Prostate gland (tissue), 2 donors: Measurements from ENCODE around the gene SLC27A1. TPM values are rescaled to one million over a fixed set of nuclear protein-coding genes. Genes with fewer than 3 reads are reported as not detected.
"Not testable (repeated sequence)": the region's sequence is repeated elsewhere in the genome, so short reads cannot be mapped to it uniquely, and the experiment has no call there.

Source experiments
- DNase-seq: peaks from one replicate; pipeline ENCODE4 v3.0.0-alpha.2; 2019; ENCODE audit warnings: low spot score
- H3K27ac ChIP-seq, 2 donors: fragments of 200-600 bp; sonication (generic); 2 replicates each; pipeline ENCODE4 v1.5.1; 2017 to 2019
- H3K27me3 ChIP-seq: fragments of 200-600 bp; sonication (generic); replicated peaks from 2 replicates; pipeline ENCODE4 v1.5.1; 2019; ENCODE audit not compliant: insufficient read depth
- H3K36me3 ChIP-seq, 2 donors: fragments of 200-600 bp; sonication (generic); 1 replicate in 1 of 2; 2 replicates in 1 of 2; pipeline versions ENCODE4 v1.5.1 to v1.8.1; 2017 to 2019
- H3K4me1 ChIP-seq: fragments of 200-600 bp; sonication (generic); replicated peaks from 2 replicates; pipeline ENCODE4 v1.5.1; 2019
- H3K4me3 ChIP-seq, 2 donors: fragments of 200-600 bp; sonication (generic); 2 replicates each; pipeline ENCODE4 v1.5.1; 2017 to 2019
- H3K9me3 ChIP-seq: fragments of 200-600 bp; sonication (generic); 2 replicates; pipeline ENCODE4 v1.5.1; 2017
- POLR2A ChIP-seq: fragments of 450-650 bp; IDR thresholded peaks from one replicate; pipeline ENCODE4 v1.6.1; 2016; ENCODE audit warnings: antibody characterized with exemption, mild to moderate bottlenecking
- POLR2AphosphoS5 ChIP-seq: sonication (generic); formaldehyde crosslinking; IDR thresholded peaks from one replicate; pipeline ENCODE4 v1.6.1; 2017; ENCODE audit warnings: antibody characterized with exemption
- WGBS: methylation state at CpG from one replicate; pipeline ENCODE4 v1.1.5; 2018; 5-methylcytosine and 5-hydroxymethylcytosine counted together
- intact Hi-C: fragments of 100-400 bp; cut with DNase I; formaldehyde crosslinking; loops from one replicate; pipeline ENCODE4 v1.14.2; 2022
- total RNA-seq, 2 donors: library from RNA; depleted of rRNA; stranded (reverse); fragments of >200 nt; gene quantifications; one replicate each; pipeline ENCODE4 v1.1.0, GENCODE V29; 2016
- TF ChIP-seq, protein P1 (sequence below), 4 experiments: fragments of 200-600 bp in 2 of 4; fragments of 450-650 bp in 2 of 4; sonication (generic) in 2 of 4; IDR thresholded peaks; 1 replicate in 3 of 4; 2 replicates in 1 of 4; pipeline ENCODE4 v1.5.1; 2016 to 2019; ENCODE audit warnings: antibody characterized with exemption in 4 of 4, mild to moderate bottlenecking in 2 of 4, moderate library complexity in 2 of 4

SLC27A1 gene
- total RNA-seq, 2 donors from 2014 or later = 73.3 to 78.7 TPM

DNA sequence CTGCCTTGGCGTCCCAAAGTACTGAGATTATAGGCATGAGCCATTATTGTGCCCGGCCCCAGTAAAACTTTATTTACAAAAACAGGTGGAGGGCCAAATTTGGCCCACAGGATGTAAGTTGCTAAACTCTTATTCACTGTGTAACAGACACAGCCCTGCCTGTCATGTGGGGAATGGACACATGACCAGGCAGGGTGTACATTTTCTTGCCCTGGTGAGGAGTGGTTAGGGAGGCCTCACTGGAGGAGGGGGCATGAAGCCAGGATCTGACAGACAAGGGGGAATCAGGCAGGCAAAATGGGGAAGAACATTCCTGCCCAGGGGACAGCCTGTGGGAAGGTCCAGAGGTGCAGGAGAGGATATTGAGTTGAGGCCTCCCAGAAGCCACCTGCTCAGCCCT is 33.7 kb downstream of the SLC27A1 start:
- Histone ChIP-seq H3K4me3 (no peak overlapping the region), H3K4me1 (no peaks in the 10 kb centered on the region), H3K36me3 (no peaks in the 10 kb centered on the region), H3K9me3 (no peaks in the 10 kb centered on the region), H3K27me3 (no peaks in the 10 kb centered on the region), H3K27ac (no peak overlapping the region)
- 91% methylated on average over 2 of the region's 2 CpGs for WGBS
- TF ChIP-seq POLR2AphosphoS5 (no peak), POLR2A (no peak)
- TF ChIP-seq, protein P1, sequence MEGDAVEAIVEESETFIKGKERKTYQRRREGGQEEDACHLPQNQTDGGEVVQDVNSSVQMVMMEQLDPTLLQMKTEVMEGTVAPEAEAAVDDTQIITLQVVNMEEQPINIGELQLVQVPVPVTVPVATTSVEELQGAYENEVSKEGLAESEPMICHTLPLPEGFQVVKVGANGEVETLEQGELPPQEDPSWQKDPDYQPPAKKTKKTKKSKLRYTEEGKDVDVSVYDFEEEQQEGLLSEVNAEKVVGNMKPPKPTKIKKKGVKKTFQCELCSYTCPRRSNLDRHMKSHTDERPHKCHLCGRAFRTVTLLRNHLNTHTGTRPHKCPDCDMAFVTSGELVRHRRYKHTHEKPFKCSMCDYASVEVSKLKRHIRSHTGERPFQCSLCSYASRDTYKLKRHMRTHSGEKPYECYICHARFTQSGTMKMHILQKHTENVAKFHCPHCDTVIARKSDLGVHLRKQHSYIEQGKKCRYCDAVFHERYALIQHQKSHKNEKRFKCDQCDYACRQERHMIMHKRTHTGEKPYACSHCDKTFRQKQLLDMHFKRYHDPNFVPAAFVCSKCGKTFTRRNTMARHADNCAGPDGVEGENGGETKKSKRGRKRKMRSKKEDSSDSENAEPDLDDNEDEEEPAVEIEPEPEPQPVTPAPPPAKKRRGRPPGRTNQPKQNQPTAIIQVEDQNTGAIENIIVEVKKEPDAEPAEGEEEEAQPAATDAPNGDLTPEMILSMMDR (IDR thresholded peaks at IDR 0.05) = no peak
- intact Hi-C loops = no loop called here
- DNase-seq = no peak

DNA sequence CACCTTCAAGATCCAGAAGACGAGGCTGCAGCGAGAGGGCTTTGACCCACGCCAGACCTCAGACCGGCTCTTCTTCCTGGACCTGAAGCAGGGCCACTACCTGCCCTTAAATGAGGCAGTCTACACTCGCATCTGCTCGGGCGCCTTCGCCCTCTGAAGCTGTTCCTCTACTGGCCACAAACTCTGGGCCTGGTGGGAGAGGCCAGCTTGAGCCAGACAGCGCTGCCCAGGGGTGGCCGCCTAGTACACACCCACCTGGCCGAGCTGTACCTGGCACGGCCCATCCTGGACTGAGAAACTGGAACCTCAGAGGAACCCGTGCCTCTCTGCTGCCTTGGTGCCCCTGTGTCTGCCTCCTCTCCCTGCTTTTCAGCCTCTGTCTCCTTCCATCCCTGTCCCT is 34.1 kb downstream of the SLC27A1 start:
- Histone ChIP-seq H3K27ac (no peak overlapping the region), H3K4me3 (no peak overlapping the region), H3K9me3 (no peaks in the 10 kb centered on the region), H3K27me3 (no peaks in the 10 kb centered on the region), H3K4me1 (no peaks in the 10 kb centered on the region), H3K36me3 (no peaks in the 10 kb centered on the region)
- TF ChIP-seq POLR2A = no peak
- TF ChIP-seq, protein P1 (IDR thresholded peaks at IDR 0.05) = no peak
- TF ChIP-seq POLR2AphosphoS5 = no peak
- no peak for DNase-seq
- 85% methylated on average over 13 of the region's 13 CpGs for WGBS
- intact Hi-C loops = no loop called here

DNA sequence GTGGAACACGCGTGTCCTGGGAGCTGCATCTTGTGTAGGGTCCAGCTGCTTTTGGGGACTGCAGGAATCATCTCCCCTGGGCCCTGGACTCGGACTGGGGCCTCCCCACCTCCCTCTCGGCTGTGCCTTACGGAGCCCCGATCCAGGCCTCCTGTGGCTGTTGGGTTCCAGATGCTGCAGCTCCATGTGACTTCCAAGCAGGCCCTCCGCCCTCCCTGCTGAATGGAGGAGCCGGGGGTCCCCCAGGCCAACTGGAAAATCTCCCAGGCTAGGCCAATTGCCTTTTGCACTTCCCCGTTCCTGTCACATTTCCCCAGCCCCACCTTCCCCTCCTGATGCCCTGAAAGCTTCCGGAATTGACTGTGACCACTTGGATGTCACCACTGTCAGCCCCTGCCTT is 34.9 kb downstream of the SLC27A1 start:
- no peak overlapping the region for H3K4me3 ChIP-seq
- H3K36me3 ChIP-seq = no peaks in the 10 kb centered on the region
- TF ChIP-seq POLR2A (no peak), POLR2AphosphoS5 (no peak)
- TF ChIP-seq, protein P1 (IDR thresholded peaks at IDR 0.05) = no peak
- H3K4me1 ChIP-seq = no peaks in the 10 kb centered on the region
- H3K27ac ChIP-seq = no peak overlapping the region
- 67% methylated on average over 10 of the region's 10 CpGs for WGBS
- no peaks in the 10 kb centered on the region for H3K9me3 ChIP-seq
- intact Hi-C loops = no loop called here
- DNase-seq = no peak
- no peaks in the 10 kb centered on the region for H3K27me3 ChIP-seq

DNA sequence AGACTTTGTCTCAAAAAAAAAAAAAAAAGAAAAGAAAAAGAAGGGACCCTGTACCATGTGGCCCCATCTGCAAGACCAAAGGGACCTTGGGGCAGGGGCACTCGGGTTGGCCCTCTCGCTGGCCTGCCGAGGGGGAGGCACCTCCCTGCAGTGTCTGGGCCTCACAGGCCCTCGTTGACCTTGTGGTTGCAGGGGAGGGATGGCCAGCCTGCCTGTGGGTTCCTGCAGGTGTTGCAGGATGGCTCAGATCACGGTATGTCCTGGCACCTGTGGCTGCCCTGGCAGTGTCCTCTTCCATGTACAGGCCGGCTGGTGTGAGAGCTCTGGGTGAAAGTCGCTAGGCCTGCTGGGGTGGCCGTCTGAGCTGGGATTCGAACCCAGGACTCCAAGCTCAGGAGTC is 36.4 kb downstream of the SLC27A1 start:
- Histone ChIP-seq H3K36me3 (no peaks in the 10 kb centered on the region), H3K27me3 (no peaks in the 10 kb centered on the region), H3K9me3 (no peaks in the 10 kb centered on the region), H3K4me1 (no peaks in the 10 kb centered on the region), H3K27ac (no peak overlapping the region), H3K4me3 (no peak overlapping the region)
- TF ChIP-seq POLR2A (no peak), POLR2AphosphoS5 (no peak)
- TF ChIP-seq, protein P1 (IDR thresholded peaks at IDR 0.05) = no peak
- intact Hi-C loops = no loop called here
- no peak for DNase-seq
- WGBS = 84% methylated on average over 9 of the region's 9 CpGs

DNA sequence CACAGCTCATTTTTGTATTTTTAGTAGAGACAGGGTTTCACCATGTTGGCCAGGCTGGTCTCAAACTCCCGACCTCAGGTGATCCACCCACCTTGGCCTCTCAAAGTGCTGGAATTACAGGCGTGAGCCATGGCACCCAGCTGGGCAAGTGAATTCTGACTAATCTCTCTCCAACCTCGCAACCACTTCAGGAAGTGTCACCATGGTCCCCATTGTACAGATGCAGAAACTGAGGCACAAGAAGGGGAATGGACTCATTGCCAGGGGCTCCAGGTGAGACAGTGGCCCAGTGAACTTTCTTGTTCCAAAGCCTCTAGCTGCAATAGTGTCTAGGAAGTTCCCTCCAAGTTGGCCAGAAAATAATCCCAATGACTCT is 38.2 kb downstream of the SLC27A1 start:
- H3K4me3 ChIP-seq, H3K27me3 ChIP-seq, H3K27ac ChIP-seq, H3K36me3 ChIP-seq, intact Hi-C loops, DNase-seq, H3K9me3 ChIP-seq, H3K4me1 ChIP-seq: not testable (repeated sequence)
- 95% methylated on average over 3 of the region's 3 CpGs for WGBS
